SIG-M5 treated with dmso at 0.1 percent for 504 hours (cell line): Measurements from ENCODE around the gene CNN3.
"Not testable (repeated sequence)": the region's sequence is repeated elsewhere in the genome, so short reads cannot be mapped to it uniquely, and the experiment has no call there.

Experiments
- DNase-seq: peaks from one replicate; lab custom pipeline; 2025; ENCODE audit not compliant: unreplicated experiment; lab: John Stamatoyannopoulos, UW

The CNN3 gene

DNA sequence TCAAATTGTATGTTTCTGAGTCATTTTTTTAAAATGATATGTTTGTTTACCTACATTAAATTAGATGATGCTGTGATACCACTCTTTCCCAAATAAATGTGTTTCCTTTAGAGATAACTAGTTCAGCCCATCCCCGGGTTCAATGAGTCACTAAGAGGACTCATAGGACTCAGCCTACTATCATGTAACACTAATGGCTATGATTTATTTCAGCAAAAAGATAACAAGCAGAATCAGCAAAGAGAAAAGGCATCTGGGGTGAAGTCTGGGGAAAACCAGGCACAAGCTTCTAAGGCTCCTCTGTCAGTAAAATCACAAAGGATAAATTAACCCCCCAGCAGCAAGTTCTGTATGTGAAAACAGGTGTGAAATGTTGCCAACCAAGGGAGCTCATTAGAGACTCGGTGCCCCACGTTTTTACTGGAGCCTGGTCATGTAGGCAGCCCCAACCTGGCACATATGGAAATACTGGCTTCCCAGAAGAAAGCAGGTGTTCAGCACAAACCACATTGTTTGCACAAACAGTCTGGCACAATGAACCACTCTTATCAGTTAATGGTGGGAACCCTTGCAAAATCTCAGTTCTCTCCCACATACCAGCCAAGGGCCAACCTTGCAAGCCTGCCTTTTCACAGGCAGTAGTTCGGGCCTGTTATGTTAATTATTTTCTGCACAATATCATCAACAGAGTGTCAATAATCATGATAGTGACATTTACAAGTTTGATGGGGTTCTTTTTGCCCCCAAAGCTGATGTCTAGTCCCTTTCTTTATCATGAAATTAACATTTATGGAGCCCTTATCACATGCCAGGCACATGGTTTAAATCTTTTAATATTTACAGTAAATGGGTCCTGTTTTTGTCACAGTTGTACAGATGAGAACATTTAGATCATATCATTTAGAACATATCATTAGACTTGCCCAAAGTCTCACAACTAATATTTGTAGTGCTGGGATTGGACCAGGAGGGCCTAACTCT is 23.1 kb upstream of the CNN3 start:
- DNase-seq: no peak

DNA sequence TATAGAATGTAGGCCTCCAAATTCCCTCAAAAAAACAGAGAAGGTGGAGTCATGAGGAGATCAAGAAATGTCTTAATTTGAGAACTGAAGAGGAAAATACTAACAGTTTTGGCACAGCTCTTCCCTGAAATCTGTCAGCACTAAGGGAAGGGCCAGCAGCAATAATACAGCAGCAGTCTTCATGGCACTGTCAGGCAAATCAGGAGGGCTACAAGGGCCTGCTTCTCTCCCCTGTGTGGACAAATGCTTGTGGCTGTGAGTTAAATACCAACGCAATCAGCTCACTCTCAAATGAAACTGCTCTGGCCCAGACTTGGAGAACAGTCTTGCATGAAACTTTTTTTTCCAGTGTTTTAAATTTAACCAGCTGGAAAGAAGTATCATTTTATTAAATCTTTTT is 20.5 kb upstream of the CNN3 start:
- DNase-seq: no peak

DNA sequence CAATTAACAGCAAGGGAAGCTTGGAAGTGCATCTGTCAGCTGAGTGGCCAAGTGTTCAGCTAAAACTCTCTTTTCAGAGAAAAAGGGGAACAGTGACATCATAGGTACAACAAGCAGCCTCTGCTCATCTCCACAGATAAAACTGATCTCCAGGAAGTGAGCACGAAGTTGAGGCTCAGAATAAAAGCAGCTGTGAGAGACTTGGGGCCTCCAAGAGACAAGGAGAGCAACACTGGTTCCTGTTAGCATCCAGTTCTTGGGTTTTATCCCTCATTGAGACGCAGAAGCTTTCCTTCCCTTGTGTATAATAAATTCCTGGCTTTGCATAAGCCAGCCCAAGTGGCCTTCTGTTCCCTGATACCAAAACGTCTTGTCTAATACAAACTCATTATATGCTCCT is 20.0 kb upstream of the CNN3 start:
- DNase-seq: no peak

DNA sequence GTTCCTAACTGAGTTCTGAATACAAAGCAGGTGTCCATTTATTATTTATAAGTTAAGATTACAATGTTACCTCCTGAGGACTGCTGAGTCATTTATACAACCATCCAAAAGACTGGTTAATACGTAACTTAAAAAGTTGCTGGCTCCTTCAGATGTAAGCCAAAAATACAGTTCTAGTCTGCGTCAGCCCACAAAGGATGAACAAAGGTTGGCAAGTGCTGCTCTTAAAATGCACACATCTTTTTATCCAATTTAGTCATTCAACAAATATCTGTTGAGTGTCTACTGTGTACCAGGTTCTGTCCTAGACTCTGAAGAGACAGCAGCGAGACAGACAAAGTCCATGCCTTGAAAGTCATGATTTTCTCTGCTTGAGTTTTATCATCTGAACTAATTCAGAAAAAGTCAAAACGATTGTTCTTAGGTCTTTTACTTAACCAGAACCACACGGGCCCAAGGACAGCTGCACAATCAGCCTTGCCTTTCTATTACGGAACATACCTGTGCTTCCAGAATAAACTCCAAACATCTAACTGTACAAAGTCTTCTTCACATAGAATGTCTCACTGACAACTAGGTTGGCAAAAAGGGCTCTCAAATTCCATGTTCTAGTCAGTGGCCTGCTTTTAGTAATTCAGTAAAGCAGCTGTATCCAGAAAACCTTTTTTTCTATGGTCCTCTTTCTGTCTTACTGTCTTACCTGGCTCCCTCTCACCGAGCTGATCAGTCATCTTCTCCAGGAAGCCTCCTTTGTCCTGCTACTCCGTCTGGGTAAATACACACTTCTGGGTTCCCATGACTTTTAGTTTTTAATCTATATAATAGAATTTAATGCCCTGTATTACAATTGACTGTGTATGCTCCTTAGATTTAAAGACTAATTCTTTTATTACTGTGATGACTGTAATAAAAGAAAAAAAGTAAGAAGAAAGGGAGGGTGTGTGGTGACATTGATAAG is 15.5 kb upstream of the CNN3 start:
- no peak for DNase-seq

DNA sequence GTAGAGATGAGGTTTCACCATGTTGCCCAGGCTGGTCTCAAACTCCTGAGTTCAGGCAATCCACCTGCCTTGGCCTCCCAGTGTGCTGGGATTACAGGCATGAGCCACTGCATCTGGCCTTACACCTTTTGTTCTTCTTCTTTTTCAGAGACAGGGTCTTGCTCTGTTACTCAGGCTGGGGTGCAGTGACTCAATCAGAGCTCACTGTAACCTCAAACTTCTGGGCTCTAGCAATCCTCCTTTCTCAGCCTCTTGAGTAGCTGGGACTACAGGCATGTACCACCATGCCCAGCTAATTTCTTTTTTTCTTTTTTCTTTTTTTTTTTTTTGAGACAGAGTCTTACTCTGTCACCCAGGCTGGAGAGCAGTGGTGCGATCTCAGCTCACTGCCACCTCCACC is 14.6 kb upstream of the CNN3 start:
- not testable (repeated sequence) for DNase-seq

DNA sequence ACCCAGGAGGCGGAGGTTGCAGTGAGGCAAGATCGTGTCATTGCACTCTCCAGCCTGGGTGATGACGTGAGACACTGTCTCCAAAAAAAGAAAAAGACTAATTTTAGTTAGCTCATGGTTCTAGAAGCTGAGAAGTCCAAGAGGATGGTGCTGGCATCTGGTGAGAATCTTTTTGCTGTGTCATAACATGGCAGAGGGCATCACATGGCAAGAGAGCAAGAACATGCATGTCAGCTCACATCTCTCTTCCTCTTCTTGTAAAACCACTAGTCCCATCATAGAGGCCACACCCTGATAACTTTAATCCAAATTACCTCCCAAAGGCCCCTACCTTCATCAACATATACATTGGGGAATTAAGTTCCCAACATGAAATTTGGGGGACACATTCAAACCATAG is 13.8 kb upstream of the CNN3 start:
- DNase-seq: no peak

DNA sequence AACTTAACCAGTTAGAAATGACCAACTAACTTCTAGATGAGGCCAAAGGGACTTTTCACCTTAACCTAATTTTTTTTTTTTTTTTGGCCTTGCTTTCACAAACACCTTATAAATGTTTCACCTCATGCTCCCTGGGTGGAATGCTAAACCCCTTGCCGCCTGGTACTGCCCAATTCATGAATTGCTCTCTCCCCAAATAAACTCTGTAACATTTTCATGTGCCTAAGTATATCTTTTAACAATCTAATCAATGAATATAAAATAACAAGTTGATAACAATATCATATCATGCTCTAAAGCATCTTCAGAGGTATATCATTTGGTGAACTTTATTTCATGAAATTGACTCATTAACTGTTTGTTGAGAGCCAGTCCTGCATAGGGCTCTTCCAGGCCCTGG is 10.9 kb upstream of the CNN3 start:
- no peak for DNase-seq

DNA sequence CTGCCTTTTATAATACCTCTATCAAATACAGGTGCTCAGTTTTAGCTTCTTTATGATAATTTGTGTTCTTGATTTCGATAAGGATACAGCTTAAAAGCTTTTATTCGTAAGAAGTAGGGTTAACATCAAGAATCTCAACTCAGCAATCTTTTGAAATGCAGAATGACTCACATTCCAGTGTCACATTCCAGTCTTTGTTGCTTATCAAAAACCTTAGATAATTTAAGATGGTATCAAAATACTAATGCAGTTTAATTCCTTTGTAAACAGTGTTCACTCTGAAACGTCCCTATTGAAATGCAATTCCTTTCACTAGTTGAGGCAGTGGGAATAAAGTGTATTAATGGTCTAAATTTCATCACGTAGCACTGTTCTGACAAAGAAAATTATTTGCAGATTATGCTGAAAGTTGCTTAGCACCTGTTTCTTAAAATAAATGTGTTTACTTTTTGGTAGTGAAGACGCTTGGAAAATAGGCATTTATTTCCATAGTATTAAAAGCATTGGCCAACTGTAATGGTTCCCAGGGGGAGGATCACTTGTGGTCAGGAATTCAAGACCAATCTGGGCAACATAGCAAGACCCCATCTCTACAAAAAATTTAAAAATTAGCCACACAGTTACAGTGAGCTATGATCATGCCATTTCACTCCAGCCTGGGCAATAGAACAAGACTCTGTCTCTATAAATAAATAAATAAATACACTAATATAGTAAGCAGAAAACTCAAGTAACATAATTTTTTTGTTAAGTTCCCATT is 10.1 kb upstream of the CNN3 start:
- no peak for DNase-seq

DNA sequence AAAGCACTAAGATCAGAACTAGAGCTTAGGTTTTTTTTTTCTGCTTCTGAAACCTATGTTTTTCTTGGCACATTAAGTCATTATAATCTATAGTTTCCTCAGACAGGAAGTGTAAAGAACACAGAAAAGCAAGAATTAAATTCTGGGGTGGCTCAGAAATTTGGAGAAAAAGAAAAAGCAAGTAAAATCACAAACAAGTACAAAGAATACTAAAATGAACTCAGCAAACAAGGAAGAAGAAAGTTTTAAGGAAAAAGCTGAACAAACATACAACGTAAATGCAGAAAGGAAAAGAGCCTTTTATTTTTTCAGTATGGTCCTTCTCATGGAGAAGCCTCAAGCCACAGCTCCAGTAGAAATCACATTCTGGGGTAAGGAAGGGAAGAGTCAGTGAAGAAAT is 8.6 kb upstream of the CNN3 start:
- no peak for DNase-seq

DNA sequence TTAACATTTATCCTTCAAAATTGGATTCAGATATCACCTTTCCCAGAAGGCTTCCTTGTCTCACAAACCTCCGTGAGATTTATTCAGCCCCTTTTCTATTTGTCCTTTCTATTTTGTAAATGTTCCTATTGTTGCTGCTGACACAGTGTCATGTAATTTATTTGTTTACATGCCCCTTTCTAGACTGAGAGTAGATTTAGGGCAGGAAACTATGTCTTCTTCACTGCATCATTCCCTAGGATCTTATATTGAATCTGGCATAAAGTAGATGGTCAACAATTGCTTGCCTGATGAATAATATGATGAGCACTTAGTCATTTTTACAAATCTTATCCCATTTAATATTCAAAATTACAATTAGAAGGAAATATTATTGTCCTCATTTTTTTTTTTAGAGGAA is 8.1 kb upstream of the CNN3 start:
- DNase-seq: no peak

DNA sequence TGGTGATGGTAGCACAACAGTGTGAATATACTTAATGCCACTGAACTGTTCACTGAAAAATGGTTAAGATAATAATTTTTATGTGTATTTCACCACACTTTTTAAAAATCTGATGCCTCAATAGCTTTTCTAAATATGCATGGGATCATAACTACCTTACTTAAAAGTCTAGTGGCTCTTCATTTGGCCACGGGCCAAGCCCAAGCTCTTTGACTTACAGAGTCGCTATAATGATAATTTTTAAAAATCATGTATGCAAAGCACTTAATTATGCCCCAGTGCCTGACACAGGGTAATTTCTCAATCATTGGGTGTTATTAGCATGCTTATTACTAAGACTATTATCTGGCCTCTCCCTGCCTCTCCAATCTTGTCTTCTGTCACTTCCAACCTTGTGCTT is 7.6 kb upstream of the CNN3 start:
- no peak for DNase-seq

DNA sequence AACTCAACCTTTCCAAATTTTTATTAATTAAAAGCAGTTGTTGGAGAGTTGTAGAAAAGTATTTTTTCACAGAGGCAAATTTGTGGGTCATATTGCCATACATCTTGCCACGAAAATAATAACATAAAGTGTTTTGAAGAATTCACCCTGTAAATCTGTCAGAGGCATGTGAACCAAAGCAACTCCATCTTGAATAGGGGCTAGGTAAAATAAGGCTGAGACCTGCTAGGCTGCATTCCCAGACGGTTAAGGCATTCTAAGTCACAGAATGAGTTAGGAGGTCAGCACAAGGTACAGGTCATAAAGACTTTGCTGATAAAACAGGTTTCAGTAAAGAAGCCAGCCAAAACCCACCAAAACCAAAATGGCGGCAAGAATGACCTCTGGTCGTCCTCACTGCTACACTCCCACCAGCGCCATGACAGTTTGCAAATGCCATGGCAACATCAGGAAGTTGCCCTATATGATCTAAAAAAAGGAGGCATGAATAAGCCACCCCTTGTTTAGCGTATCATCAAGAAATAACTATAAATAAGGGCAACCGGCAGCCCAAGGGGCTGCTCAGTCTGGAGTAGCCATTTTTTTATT is 4.4 kb upstream of the CNN3 start:
- no peak for DNase-seq

DNA sequence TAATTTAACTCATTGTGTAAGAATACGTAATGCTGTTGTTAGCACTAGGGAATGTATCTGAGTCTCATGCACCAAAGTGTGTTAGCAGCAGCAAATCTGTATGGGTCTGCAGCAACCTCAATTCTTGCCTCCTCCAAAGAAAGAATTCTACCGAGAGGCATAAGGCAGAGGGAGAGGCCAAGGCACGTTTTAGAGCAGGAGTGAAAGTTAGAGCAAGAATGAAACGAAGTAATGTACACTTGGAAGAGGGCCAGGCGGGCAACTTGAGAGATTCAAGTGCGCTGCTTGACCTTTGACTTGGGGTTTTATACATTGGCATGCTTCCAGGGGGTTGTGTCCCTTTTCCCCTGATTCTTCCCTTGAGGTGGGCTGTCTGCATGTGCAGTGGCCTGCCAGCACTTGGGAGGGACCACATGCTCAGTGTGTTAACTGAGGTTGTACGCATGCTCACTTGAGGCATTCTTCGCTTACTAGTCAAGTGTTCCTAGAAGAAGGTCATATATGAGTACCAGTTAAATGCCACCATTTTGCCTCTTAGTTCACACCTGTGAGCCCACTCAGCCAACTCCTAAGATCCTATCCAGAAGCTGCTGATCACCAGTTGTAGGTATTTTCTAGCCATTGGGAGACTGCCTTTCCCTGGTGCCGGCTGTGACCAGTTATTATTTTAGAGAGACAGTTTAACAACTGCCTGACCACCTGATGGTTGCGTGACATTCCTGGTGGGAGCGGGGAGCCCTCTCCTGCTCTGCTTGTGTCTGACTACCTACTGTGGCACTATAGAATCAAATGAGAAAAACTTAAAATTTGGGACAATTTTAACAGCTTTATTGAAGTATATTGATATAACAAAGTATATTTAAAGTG is 2.7 kb upstream of the CNN3 start:
- DNase-seq: no peak

DNA sequence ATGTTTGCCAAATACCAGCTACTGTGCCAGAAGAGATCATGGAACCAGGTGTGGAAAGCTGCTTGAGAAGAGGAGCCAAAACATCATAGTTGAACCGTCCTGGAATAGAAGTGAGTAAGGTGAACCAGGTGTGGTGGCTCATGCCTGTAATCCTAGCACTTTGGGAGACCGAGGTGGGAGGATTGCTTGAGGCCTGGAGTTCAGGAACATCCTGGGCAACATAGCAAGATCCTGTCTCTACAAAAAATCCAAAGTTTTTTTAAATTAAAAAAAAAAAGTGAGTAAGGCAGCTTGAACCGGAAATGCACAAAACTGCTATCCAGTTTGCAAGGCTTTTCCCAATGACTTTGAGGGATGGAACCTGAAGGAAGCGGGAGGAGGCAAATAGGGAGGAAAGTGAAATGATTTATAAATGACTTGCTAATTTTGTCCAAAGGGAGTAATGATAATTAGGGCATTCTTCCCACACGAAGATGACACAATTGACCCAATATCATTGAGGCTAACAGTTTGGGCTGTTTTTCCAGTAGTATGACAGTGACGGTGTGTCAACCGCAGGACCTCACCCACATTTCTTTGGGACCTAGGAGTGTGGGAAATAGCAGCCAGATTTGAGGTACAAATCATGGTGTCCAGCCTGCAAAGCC is 1.5 kb upstream of the CNN3 start:
- DNase-seq: no peak

DNA sequence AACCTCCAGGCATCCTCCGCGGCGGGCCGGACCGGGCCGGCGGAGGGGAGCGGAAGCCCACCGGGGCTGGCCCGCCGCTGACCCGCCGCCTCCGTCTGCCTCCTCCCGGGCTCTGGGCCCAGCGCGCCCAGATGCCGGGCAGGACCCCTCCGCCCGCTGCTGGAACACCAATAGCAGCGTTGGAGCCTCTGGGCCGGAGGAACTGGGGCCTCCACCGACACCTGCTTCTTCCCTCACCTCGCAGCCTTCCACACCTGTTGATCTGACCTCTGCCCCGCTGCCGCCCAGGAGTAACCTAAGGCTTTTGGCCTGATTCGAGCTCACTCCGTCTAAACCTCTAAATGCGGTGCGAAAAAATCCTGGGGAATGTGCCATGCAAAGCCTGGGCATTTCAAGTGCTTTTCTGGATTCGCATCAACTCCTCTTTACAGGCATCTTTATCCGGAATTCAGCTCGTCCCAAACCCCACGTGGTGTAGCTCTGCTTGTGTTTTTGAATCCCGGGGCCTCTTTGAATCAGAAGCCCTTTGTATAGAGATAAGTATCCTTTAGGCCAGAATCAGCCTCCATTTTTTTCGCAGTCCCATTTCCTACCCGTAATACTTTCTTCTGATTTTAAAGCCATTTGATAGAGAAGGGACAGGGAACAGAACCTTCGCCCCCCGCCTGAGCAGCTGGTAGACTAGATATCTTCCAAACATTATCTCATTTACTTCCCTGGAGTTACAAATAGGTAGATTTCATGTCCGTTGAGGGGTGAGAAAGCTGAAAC is 680 bp upstream of the CNN3 start:
- no peak for DNase-seq

DNA sequence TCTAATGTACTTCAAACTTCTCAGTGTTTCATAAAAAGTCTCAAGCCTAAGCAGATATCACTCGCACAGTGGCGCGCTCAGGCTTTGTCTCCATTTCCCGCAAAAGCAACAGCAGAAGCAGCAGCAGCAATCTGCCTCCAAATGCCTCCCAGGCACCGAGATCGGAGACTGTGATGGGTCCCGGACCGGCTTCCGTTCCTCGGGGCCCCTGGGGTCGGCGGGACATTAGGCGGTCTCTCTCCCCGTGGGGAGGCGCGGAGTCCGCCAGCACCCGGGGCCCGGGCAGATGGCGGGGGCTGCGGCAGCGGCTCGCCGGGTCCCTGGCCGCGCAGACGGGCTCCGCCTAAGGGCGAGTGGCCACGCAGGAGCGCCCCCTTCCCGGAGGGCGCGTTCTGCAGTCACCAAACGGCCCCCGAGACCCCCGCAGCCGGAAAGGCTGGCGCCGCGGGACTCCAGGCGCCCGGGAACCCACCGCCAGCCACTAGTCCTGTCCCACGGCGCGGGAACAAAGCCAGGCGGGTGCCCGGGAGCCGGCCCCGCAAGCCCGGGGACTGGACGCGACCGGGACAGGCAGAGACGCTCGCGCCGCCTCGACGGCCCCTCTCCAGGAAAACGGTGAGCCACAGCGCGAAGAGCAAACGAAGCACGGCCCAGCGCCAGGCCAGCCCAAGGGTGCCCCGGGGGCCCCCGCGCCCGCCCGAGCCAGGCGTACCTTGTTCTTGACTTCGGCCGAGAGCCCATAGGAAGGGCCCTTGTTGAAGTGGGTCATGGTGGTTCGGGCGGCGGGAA is 590 bp downstream of the CNN3 start:
- no peak for DNase-seq

DNA sequence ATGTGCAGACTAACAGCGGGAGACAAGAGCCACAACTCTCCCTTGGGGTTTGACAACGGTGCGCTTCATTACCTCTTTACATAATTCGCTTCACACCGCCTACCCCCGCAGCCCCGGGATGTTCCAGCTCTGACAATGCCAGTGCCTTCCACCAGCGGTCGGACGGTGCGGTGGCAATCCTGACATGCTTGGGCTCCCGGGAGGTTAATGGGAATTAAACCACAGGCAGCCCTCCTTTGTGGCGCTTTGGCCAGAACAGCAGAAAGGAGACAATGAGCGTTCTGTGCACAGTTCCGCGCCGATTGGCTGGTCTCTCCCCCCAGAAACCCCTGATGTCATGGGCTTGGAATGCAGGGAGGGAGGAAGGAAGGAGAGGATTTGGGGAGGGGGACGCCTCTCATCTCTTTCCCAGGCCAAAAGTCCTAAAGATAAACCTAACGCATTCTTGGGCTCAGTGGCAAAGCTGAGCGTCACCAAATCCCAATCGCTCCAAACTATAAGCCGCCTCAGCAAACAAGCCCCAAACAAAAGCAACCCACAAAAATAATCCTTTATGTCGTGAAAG is 1.3 kb downstream of the CNN3 start:
- DNase-seq: no peak
